B cell (primary cell): ENCODE results near the gene INF2. TPM values are rescaled to one million over a fixed set of nuclear protein-coding genes. Genes with fewer than 3 reads are reported as not detected.

Experiments used
- ATAC-seq: fragments of 200-7000 bp; cut with Tn5 transposase; one replicate; pipeline ENCODE4 v1.10.0; 2021; ENCODE audit warnings: low read depth, mild to moderate bottlenecking, moderate number of reproducible peaks, moderate library complexity
- CTCF ChIA-PET: fragments of 350-600 bp; sonication (Branson Sonifier 250); formaldehyde crosslinking; loops from one replicate; lab custom pipeline; 2021; ENCODE audit warnings: antibody characterized with exemption, inconsistent platforms; lab: Charles Lee
- POLR2A ChIA-PET: fragments of 350-600 bp; sonication (Branson Sonifier 250); formaldehyde crosslinking; loops from one replicate; lab custom pipeline; 2021; ENCODE audit warnings: antibody characterized with exemption; lab: Charles Lee
- DNase-seq: peaks from one replicate; pipeline ENCODE4 v3.0.0; 2013
- H2AFZ ChIP-seq: 2 replicates; pipeline ENCODE4 v1.6.1; 2012; ENCODE audit warnings: mild to moderate bottlenecking, low read depth, low read length; ENCODE audit not compliant: insufficient read depth, poor library complexity, severe bottlenecking
- H3K27ac ChIP-seq, 2 donors: 1 replicate in 1 of 2; 2 replicates in 1 of 2; pipeline ENCODE4 v1.5.1; 2012 to 2013; ENCODE audit warnings: low read length in 2 of 2, mild to moderate bottlenecking in 2 of 2, moderate library complexity in 1 of 2
- H3K27me3 ChIP-seq, 4 experiments: fragments of 200-600 bp in 1 of 4; sonication (generic) in 1 of 4; replicated peaks in 1 of 4; 1 replicate in 2 of 4; 2 replicates in 2 of 4; pipeline versions ENCODE4 v1.6.1 to v1.7.0; 2013 to 2016; ENCODE audit warnings: low read length in 3 of 4, mild to moderate bottlenecking in 2 of 4, mixed read lengths in 1 of 4, moderate library complexity in 1 of 4; ENCODE audit not compliant: insufficient read depth in 4 of 4, control insufficient read depth in 3 of 4; ENCODE audit errors: control extremely low read depth in 1 of 4
- H3K36me3 ChIP-seq, 2 experiments: replicated peaks in 1 of 2; 1 replicate in 1 of 2; 2 replicates in 1 of 2; pipeline versions ENCODE4 v1.6.1 to v1.7.1; 2013; ENCODE audit warnings: low read length in 1 of 2; ENCODE audit not compliant: insufficient read depth in 2 of 2, control insufficient read depth in 1 of 2; ENCODE audit errors: control extremely low read depth in 1 of 2, extremely low read depth in 1 of 2
- H3K4me1 ChIP-seq, 2 donors: fragments of 200-600 bp in 1 of 2; sonication (generic) in 1 of 2; 1 replicate in 1 of 2; 2 replicates in 1 of 2; pipeline versions ENCODE4 v1.5.1 to v1.6.1; 2013 to 2017; ENCODE audit warnings: low read length in 2 of 2; ENCODE audit not compliant: control insufficient read depth in 2 of 2, insufficient read depth in 2 of 2
- H3K4me2 ChIP-seq: replicated peaks from 2 replicates; pipeline ENCODE3; 2012; ENCODE audit warnings: mild to moderate bottlenecking, low read depth, low read length; ENCODE audit not compliant: poor library complexity, severe bottlenecking
- H3K4me3 ChIP-seq, 5 experiments: fragments of 200-600 bp in 1 of 5; sonication (generic) in 1 of 5; 1 replicate in 3 of 5; 2 replicates in 2 of 5; pipeline versions ENCODE4 v1.5.1 to v1.7.0; 2011 to 2016; ENCODE audit warnings: low read length in 4 of 5, mild to moderate bottlenecking in 4 of 5, low read depth in 2 of 5, control low read depth in 1 of 5, moderate library complexity in 1 of 5; ENCODE audit not compliant: insufficient read depth in 1 of 5; ENCODE audit errors: control extremely low read depth in 1 of 5, extremely low read depth in 1 of 5
- H3K79me2 ChIP-seq: fragments of 200-600 bp; sonication (generic); one replicate; pipeline ENCODE4 v1.6.0; 2016; ENCODE audit warnings: low read length; ENCODE audit not compliant: control insufficient read depth, insufficient read depth
- H3K9ac ChIP-seq: fragments of 200-600 bp; sonication (generic); 2 replicates; pipeline ENCODE4 v1.6.1; 2017; ENCODE audit warnings: mild to moderate bottlenecking, low read length, moderate library complexity
- H3K9me3 ChIP-seq, 3 donors: one replicate each; pipeline versions ENCODE4 v1.6.1 to v1.7.1; 2013; ENCODE audit warnings: low read length in 2 of 3; ENCODE audit not compliant: control insufficient read depth in 2 of 3, insufficient read depth in 1 of 3; ENCODE audit errors: control extremely low read depth in 1 of 3
- H4K20me1 ChIP-seq: 2 replicates; pipeline ENCODE4 v1.6.0; 2012; ENCODE audit warnings: mild to moderate bottlenecking, low read length; ENCODE audit not compliant: insufficient read depth, control insufficient read depth, poor library complexity, severe bottlenecking
- H3K27ac Mint-ChIP-seq: one replicate; pipeline ENCODE4 v1.8.0; 2021; ENCODE audit warnings: mixed read lengths
- H3K27me3 Mint-ChIP-seq: one replicate; pipeline ENCODE4 v1.8.0; 2021; ENCODE audit warnings: mixed read lengths
- H3K4me1 Mint-ChIP-seq: one replicate; pipeline ENCODE4 v1.8.0; 2021; ENCODE audit warnings: mixed read lengths
- H3K4me3 Mint-ChIP-seq: one replicate; pipeline ENCODE4 v1.8.0; 2021; ENCODE audit warnings: mixed read lengths
- H3K9me3 Mint-ChIP-seq: one replicate; pipeline ENCODE4 v1.8.0; 2022; ENCODE audit warnings: mixed read lengths; ENCODE audit not compliant: insufficient read depth
- EZH2 ChIP-seq: IDR thresholded peaks from 2 replicates; pipeline ENCODE4 v1.6.1; 2012; ENCODE audit warnings: borderline replicate concordance, low read depth, mild to moderate bottlenecking, moderate library complexity, low read length; ENCODE audit not compliant: insufficient read depth, poor library complexity, severe bottlenecking
- WGBS: methylation state at CpG from one replicate; pipeline ENCODE4 v1.1.5; 2013; ENCODE audit warnings: missing lambda C conversion rate; ENCODE audit not compliant: insufficient coverage; 5-methylcytosine and 5-hydroxymethylcytosine counted together
- intact Hi-C: fragments of 100-400 bp; cut with micrococcal nuclease; formaldehyde crosslinking; loops from one replicate; pipeline ENCODE4 v1.10.0; 2022
- polyA plus RNA-seq: library from polyadenylated mRNA; depleted of rRNA; stranded (reverse); fragments of >200 nt; gene quantifications from 2 replicates; pipeline ENCODE4 v1.2.3, GENCODE V29; 2012
- total RNA-seq, 2 donors: library from RNA; stranded (reverse); fragments of 120-200 nt in 1 of 2; gene quantifications; 1 replicate in 1 of 2; 2 replicates in 1 of 2; pipeline versions ENCODE4 v1.2.3 to v1.2.4, GENCODE V29; 2013 to 2022
- TF ChIP-seq, protein P1 (sequence below): fragments of 200-600 bp; IDR thresholded peaks from one replicate; pipeline ENCODE4 v1.8.0; 2022; ENCODE audit warnings: antibody characterized with exemption, mild to moderate bottlenecking

Gene INF2
- total and polyA plus RNA-seq, 2 donors (not counting 1 experiment from before 2014, with no cell fraction given), result 90.2 to 100 TPM

DNA sequence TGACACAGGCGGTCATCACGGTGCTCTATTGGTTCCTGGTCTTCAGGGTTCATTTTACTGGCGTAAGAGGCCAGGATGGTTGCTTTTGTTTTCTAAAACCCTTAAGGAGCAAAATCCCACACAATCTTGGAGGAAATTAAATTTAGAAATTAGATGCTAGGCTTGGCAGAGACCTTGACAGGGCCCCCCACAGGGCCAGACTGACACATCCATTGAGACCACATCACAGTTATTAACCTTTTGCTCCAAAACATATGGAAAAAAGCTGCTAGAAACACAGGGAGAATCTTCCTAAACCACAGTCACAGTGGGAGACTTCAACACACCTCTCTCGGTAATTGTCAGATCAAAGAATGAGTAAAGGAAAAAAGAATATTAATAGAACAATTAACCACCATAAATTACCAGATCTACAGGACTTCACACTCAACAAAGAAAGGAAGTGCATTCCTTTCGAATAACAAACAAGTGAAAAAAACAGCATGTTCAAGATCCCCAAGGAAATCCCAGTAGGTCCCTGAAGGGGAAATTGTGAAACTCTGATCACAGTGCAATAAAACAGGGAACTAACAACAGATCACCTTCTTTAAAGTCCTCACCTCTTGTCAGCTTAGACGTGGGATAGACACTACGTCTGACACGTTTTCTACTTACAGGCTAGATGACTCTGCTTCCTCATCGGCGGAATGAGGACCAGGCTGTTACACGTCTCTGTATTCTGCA is 44.6 kb upstream of the INF2 start:
- intact Hi-C loops, result no loop called here
- peaks cover 0 to 1% (median 0%) of the 10 kb centered on the region in 4 experiments for H3K27me3 ChIP-seq
- no peak overlapping the region for H3K4me2 ChIP-seq
- DNase-seq, result no peak
- ATAC-seq, result no peak
- H3K27me3 Mint-ChIP-seq, result no peaks in the 10 kb centered on the region
- H4K20me1 ChIP-seq, result no peaks in the 10 kb centered on the region
- H3K4me1 ChIP-seq, result peaks cover 33 to 36% of the 10 kb centered on the region in 2 donors
- H3K36me3 ChIP-seq, result no peaks in the 10 kb centered on the region
- H3K9me3 Mint-ChIP-seq, result no peaks in the 10 kb centered on the region
- no peak overlapping the region for H3K27ac ChIP-seq
- no peak overlapping the region for H2AFZ ChIP-seq
- peaks cover 33% of the 10 kb centered on the region for H3K4me1 Mint-ChIP-seq
- CTCF ChIA-PET, result interaction anchor here (0.8 to 1.8 kb wide), 2 partner anchors 13 to 64 kb away, joined by 3 to 4 read pairs; no protein-coding TSS in a partner anchor
- POLR2A ChIA-PET, result interaction anchor here (0.6 kb wide), 1 partner anchor 402 kb away, joined by 3 read pairs; no protein-coding TSS in a partner anchor
- H3K9ac ChIP-seq, result no peak overlapping the region
- WGBS, result 87% methylated on average over 9 of the region's 11 CpGs
- no peak overlapping the region for H3K27ac Mint-ChIP-seq
- no peaks in the 10 kb centered on the region for H3K79me2 ChIP-seq
- no peak overlapping the region for H3K4me3 ChIP-seq
- TF ChIP-seq, protein P1, sequence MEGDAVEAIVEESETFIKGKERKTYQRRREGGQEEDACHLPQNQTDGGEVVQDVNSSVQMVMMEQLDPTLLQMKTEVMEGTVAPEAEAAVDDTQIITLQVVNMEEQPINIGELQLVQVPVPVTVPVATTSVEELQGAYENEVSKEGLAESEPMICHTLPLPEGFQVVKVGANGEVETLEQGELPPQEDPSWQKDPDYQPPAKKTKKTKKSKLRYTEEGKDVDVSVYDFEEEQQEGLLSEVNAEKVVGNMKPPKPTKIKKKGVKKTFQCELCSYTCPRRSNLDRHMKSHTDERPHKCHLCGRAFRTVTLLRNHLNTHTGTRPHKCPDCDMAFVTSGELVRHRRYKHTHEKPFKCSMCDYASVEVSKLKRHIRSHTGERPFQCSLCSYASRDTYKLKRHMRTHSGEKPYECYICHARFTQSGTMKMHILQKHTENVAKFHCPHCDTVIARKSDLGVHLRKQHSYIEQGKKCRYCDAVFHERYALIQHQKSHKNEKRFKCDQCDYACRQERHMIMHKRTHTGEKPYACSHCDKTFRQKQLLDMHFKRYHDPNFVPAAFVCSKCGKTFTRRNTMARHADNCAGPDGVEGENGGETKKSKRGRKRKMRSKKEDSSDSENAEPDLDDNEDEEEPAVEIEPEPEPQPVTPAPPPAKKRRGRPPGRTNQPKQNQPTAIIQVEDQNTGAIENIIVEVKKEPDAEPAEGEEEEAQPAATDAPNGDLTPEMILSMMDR, result no peak
- TF ChIP-seq EZH2, result no peak
- H3K4me3 Mint-ChIP-seq, result no peak overlapping the region
- H3K9me3 ChIP-seq, result peaks cover 0 to 12% (median 4%) of the 10 kb centered on the region in 3 donors

- peak overlapping the region; percentile 52 for H3K4me2 ChIP-seq
- peaks cover 33 to 41% of the 10 kb centered on the region in 2 donors for H3K4me1 ChIP-seq
- ChIA-PET POLR2A (no interaction called here), CTCF (interaction anchor here (0.8 to 2.3 kb wide), 8 partner anchors 10 to 554 kb away, joined by 3 to 9 read pairs (median 4); no protein-coding TSS in a partner anchor)
- TF ChIP-seq, protein P1, result no peak
- TF ChIP-seq EZH2, result no peak
- DNase-seq (peak; percentile 56), ATAC-seq (peak; percentile 18)
- H3K27ac ChIP-seq, result peak overlapping the region in 1 of 2 donors; percentile 47
- no peak overlapping the region for H2AFZ ChIP-seq
- WGBS, result 61% methylated on average over 3 of the region's 6 CpGs
- H3K9ac ChIP-seq, result peak overlapping the region; percentile 12
- Mint-ChIP-seq H3K4me3 (peak overlapping the region; percentile 56), H3K9me3 (no peaks in the 10 kb centered on the region), H3K4me1 (peaks cover 37% of the 10 kb centered on the region), H3K27me3 (no peaks in the 10 kb centered on the region), H3K27ac (peak overlapping the region; percentile 73)
- intact Hi-C loops, result no loop called here
- H3K4me3 ChIP-seq, result no peak overlapping the region
- no peaks in the 10 kb centered on the region for H4K20me1 ChIP-seq
- peaks cover 0 to 14% (median 4%) of the 10 kb centered on the region in 3 donors for H3K9me3 ChIP-seq
- H3K27me3 ChIP-seq, result no peaks in the 10 kb centered on the region
- no peaks in the 10 kb centered on the region for H3K79me2 ChIP-seq
- H3K36me3 ChIP-seq, result no peaks in the 10 kb centered on the region
Measured at GRCh38 chr14:104647467-104648043, 41.9 kb upstream of the INF2 start.
